IMR-90 (cell line): Measurements from ENCODE around the gene MYH16. TPM values are rescaled to one million over a fixed set of nuclear protein-coding genes. Genes with fewer than 3 reads are reported as not detected.
A peak's percentile ranks its signal among the peaks of the same experiment; 100 is the strongest.

Source experiments
- ATAC-seq: fragments of 200-7000 bp; cut with Tn5 transposase; 2 replicates; pipeline ENCODE4 v1.9.1; 2020; ENCODE audit warnings: low read depth, mild to moderate bottlenecking, moderate library complexity
- BruUV-seq: library from RNA; stranded (reverse); fragments of 400-500 nt; replicated peaks from 2 replicates; lab custom pipeline; 2021; lab: Mats Ljungman, UMichigan
- CTCF ChIA-PET: fragments of 300-600 bp; formaldehyde crosslinking; extraction: SDS; loops from one replicate; lab custom pipeline; 2021; ENCODE audit warnings: antibody characterized with exemption; lab: Yijun Ruan, JAX
- POLR2A ChIA-PET: fragments of 300-600 bp; sonication (Branson Sonifier 250); formaldehyde crosslinking; loops from one replicate; lab custom pipeline; 2022; ENCODE audit warnings: antibody characterized with exemption; ENCODE audit not compliant: unreplicated experiment; lab: Charles Lee
- DNase-seq: peaks from one replicate; pipeline ENCODE4 v3.0.0; 2013
- H2AFZ ChIP-seq: replicated peaks from 2 replicates; pipeline ENCODE3; 2013; ENCODE audit warnings: low read length, mild to moderate bottlenecking; ENCODE audit not compliant: poor library complexity
- H2AK5ac ChIP-seq: 2 replicates; pipeline ENCODE4 v1.6.1; 2013; ENCODE audit warnings: low read depth, low read length, inconsistent platforms
- H2AK9ac ChIP-seq: replicated peaks from 2 replicates; pipeline ENCODE3; 2013; ENCODE audit warnings: mild to moderate bottlenecking, low read depth, low read length, moderate library complexity; ENCODE audit not compliant: poor library complexity
- H2BK120ac ChIP-seq: 2 replicates; pipeline ENCODE4 v1.6.1; 2013; ENCODE audit warnings: low read depth, low read length, inconsistent platforms
- H2BK15ac ChIP-seq: 3 replicates; pipeline ENCODE4 v1.6.1; 2013; ENCODE audit warnings: low read depth, low read length, inconsistent platforms
- H2BK20ac ChIP-seq: 2 replicates; pipeline ENCODE4 v1.6.1; 2013; ENCODE audit warnings: low read depth, mild to moderate bottlenecking, inconsistent platforms, low read length, moderate library complexity
- H2BK5ac ChIP-seq: 2 replicates; pipeline ENCODE4 v1.6.1; 2013; ENCODE audit warnings: mild to moderate bottlenecking, low read depth, low read length, inconsistent platforms; ENCODE audit not compliant: poor library complexity, severe bottlenecking
- H3K14ac ChIP-seq: replicated peaks from 2 replicates; pipeline ENCODE4 v1.6.1; 2013; ENCODE audit warnings: low read depth, low read length, inconsistent platforms
- H3K18ac ChIP-seq: 2 replicates; pipeline ENCODE4 v1.6.1; 2013; ENCODE audit warnings: low read depth, low read length, control low read depth
- H3K23ac ChIP-seq: 2 replicates; pipeline ENCODE4 v1.6.1; 2013; ENCODE audit warnings: low read depth, low read length, inconsistent platforms
- H3K27ac ChIP-seq: 2 replicates; pipeline ENCODE4 v1.5.1; 2013; ENCODE audit warnings: mild to moderate bottlenecking, control low read depth, low read length; ENCODE audit not compliant: insufficient read depth
- H3K27me3 ChIP-seq: 2 replicates; pipeline ENCODE4 v1.6.1; 2013; ENCODE audit warnings: low read length; ENCODE audit not compliant: control insufficient read depth, insufficient read depth
- H3K36me3 ChIP-seq: 2 replicates; pipeline ENCODE4 v1.6.1; 2013; ENCODE audit warnings: low read length, mixed read lengths; ENCODE audit not compliant: control insufficient read depth, insufficient read depth
- H3K4ac ChIP-seq: 2 replicates; pipeline ENCODE4 v1.6.1; 2013; ENCODE audit warnings: low read depth, low read length, inconsistent platforms
- H3K4me1 ChIP-seq: 2 replicates; pipeline ENCODE4 v1.6.1; 2013; ENCODE audit warnings: low read length, mixed read lengths; ENCODE audit not compliant: control insufficient read depth, insufficient read depth
- H3K4me2 ChIP-seq: 2 replicates; pipeline ENCODE4 v1.6.1; 2013; ENCODE audit warnings: low read depth, mild to moderate bottlenecking, control low read depth, low read length, moderate library complexity
- H3K4me3 ChIP-seq: 2 replicates; pipeline ENCODE4 v1.5.1; 2013; ENCODE audit warnings: low read depth, mild to moderate bottlenecking, control low read depth, low read length, moderate library complexity; ENCODE audit not compliant: insufficient read depth
- H3K56ac ChIP-seq: 2 replicates; pipeline ENCODE4 v1.6.1; 2013; ENCODE audit warnings: low read length, inconsistent platforms; ENCODE audit not compliant: insufficient read depth; ENCODE audit errors: extremely low read depth
- H3K79me1 ChIP-seq, 2 experiments: 2 replicates each; pipeline ENCODE4 v1.6.1; 2013; ENCODE audit warnings: low read length in 2 of 2, inconsistent platforms in 1 of 2, low read depth in 1 of 2
- H3K9ac ChIP-seq: 2 replicates; pipeline ENCODE4 v1.6.1; 2013; ENCODE audit warnings: low read depth, low read length, control low read depth
- H3K9me1 ChIP-seq: 2 replicates; pipeline ENCODE4 v1.6.1; 2013; ENCODE audit warnings: low read length, inconsistent platforms; ENCODE audit not compliant: insufficient read depth
- H3K9me3 ChIP-seq: 2 replicates; pipeline ENCODE4 v1.6.1; 2013; ENCODE audit warnings: low read length; ENCODE audit not compliant: control insufficient read depth, insufficient read depth
- H4K20me1 ChIP-seq: 2 replicates; pipeline ENCODE4 v1.6.1; 2013; ENCODE audit warnings: low read length, inconsistent platforms; ENCODE audit not compliant: insufficient read depth
- H4K5ac ChIP-seq: 2 replicates; pipeline ENCODE4 v1.6.1; 2013; ENCODE audit warnings: mild to moderate bottlenecking, low read depth, low read length, control low read depth
- H4K8ac ChIP-seq, 2 experiments: 2 replicates each; pipeline ENCODE4 v1.6.1; 2013; ENCODE audit warnings: low read depth in 2 of 2, low read length in 2 of 2, control low read depth in 1 of 2, inconsistent platforms in 1 of 2
- H4K91ac ChIP-seq: 2 replicates; pipeline ENCODE4 v1.6.1; 2013; ENCODE audit warnings: low read depth, low read length, inconsistent platforms; ENCODE audit not compliant: insufficient read depth
- BHLHE40 ChIP-seq: fragments of 150-350 bp; IDR thresholded peaks from 2 replicates; pipeline ENCODE4 v1.6.1; 2016; ENCODE audit warnings: mild to moderate bottlenecking, low read depth, low read length
- FOS ChIP-seq: fragments of 150-350 bp; IDR thresholded peaks from 2 replicates; pipeline ENCODE4 v1.6.1; 2016; ENCODE audit warnings: low read depth, low read length
- MAZ ChIP-seq: IDR thresholded peaks from 2 replicates; pipeline ENCODE4 v1.6.1; 2012; ENCODE audit warnings: low read depth, mild to moderate bottlenecking, low read length, improper control_type of control experiment, moderate library complexity, borderline replicate concordance
- RAD21 ChIP-seq: IDR thresholded peaks from 2 replicates; pipeline ENCODE4 v1.6.1; 2012; ENCODE audit warnings: low read length, improper control_type of control experiment
- USF2 ChIP-seq: fragments of 150-350 bp; IDR thresholded peaks from 2 replicates; pipeline ENCODE4 v1.6.1; 2017; ENCODE audit warnings: mild to moderate bottlenecking, antibody characterized with exemption, low read length, low read depth
- WGBS, 2 experiments: methylation state at CpG; one replicate each; pipeline versions ENCODE4 v1.1.5 to v1.1.7; 2013; ENCODE audit warnings: missing lambda C conversion rate in 2 of 2; ENCODE audit not compliant: insufficient read length in 1 of 2; ENCODE audit errors: extremely low coverage in 2 of 2; 5-methylcytosine and 5-hydroxymethylcytosine counted together
- dilution Hi-C: fragments of 300-500 bp; cut with HindIII; formaldehyde crosslinking; loops from one replicate; pipeline ENCODE4 v1.14.3; 2018; ENCODE audit warnings: low sequenced_read_pairs; ENCODE audit not compliant: unreplicated experiment
- in situ Hi-C: fragments of 300-500 bp; cut with MboI; formaldehyde crosslinking; loops from 3 replicates; pipeline ENCODE4 v1.14.3; 2019; ENCODE audit warnings: low sequenced_read_pairs, inconsistent platforms, mixed read lengths
- intact Hi-C: fragments of 100-400 bp; cut with micrococcal nuclease; formaldehyde crosslinking; loops from 2 replicates; pipeline ENCODE4 v1.10.0; 2022
- polyA plus RNA-seq, 3 experiments: library from polyadenylated mRNA; depleted of rRNA; stranded (reverse); fragments of >200 nt; gene quantifications; 2 replicates each; pipeline ENCODE4 v1.2.3, GENCODE V29; 2012; ENCODE audit warnings: low replicate concordance in 1 of 3
- total RNA-seq: library from RNA; depleted of rRNA; stranded (reverse); fragments of >200 nt; gene quantifications from 2 replicates; pipeline ENCODE4 v1.2.3, GENCODE V29; 2012
- TF ChIP-seq, protein P1 (sequence below): fragments of 150-350 bp; IDR thresholded peaks from 2 replicates; pipeline ENCODE4 v1.6.1; 2016; ENCODE audit warnings: low read depth, mild to moderate bottlenecking, low read length, moderate library complexity, borderline replicate concordance

Gene MYH16
- total and polyA plus RNA-seq, 2 of the 4 experiments (the other 2 are of a cell fraction): 0.09 to 0.18 TPM

- Histone ChIP-seq H2BK15ac (no peak overlapping the region), H3K27me3 (no peaks in the 10 kb centered on the region), H2AK9ac (peak overlapping the region; percentile 5), H3K9me3 (no peaks in the 10 kb centered on the region), H3K4me2 (no peak overlapping the region), H3K4me1 (0 out of 2 replicates have a peak, but pooled peaks cover 2% of the 10 kb centered on the region), H3K9me1 (peaks cover 6% of the 10 kb centered on the region), H4K8ac (no peak overlapping the region), H4K91ac (no peak overlapping the region), H4K5ac (no peak overlapping the region), H3K56ac (no peak overlapping the region), H3K18ac (no peak overlapping the region), H3K9ac (no peak overlapping the region), H3K4ac (no peak overlapping the region), H3K23ac (no peak overlapping the region), H3K4me3 (no peak overlapping the region), H3K36me3 (peaks cover 46% of the 10 kb centered on the region), H3K79me1 (peaks cover 5 to 21% of the 10 kb centered on the region in 2 experiments), H3K27ac (no peak overlapping the region), H2BK20ac (no peak overlapping the region), H4K20me1 (peaks cover 13% of the 10 kb centered on the region), H2AK5ac (no peak overlapping the region), H2BK5ac (no peak overlapping the region), H2AFZ (peak overlapping the region; percentile 8), H3K14ac (no peak overlapping the region), H2BK120ac (no peak overlapping the region)
- in situ Hi-C loops: no loop called here
- BruUV-seq: no TSS peak
- POLR2A ChIA-PET: interaction anchor here (0.5 kb wide), 1 partner anchor 21 kb away, joined by 3 read pairs; no protein-coding TSS in a partner anchor
- CTCF ChIA-PET: interaction anchor here (0.7 kb wide), 1 partner anchor 249 kb away, joined by 4 read pairs; no protein-coding TSS in a partner anchor
- dilution Hi-C loops: no loop called here
- DNase-seq (no peak), ATAC-seq (no peak)
- intact Hi-C loops: no loop called here
- TF ChIP-seq USF2: no peak
- TF ChIP-seq MAZ: no peak
- no peak for TF ChIP-seq RAD21
- no peak for TF ChIP-seq BHLHE40
- TF ChIP-seq, protein P1, sequence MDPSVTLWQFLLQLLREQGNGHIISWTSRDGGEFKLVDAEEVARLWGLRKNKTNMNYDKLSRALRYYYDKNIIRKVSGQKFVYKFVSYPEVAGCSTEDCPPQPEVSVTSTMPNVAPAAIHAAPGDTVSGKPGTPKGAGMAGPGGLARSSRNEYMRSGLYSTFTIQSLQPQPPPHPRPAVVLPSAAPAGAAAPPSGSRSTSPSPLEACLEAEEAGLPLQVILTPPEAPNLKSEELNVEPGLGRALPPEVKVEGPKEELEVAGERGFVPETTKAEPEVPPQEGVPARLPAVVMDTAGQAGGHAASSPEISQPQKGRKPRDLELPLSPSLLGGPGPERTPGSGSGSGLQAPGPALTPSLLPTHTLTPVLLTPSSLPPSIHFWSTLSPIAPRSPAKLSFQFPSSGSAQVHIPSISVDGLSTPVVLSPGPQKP: no peak
- TF ChIP-seq FOS: no peak
- WGBS, 2 experiments: 100% methylated on average over 9 of the region's 16 CpGs; no CpG with 5 or more reads in 1 of the 2 experiments
Observed at GRCh38 chr7:99357701-99358490, 85.3 kb downstream of the MYH16 start.
